Kidney (tissue), 14 donors: ENCODE data around the gene TGOLN2. TPM values are rescaled to one million over a fixed set of nuclear protein-coding genes. Genes with fewer than 3 reads are reported as not detected.
"Not testable (repeated sequence)": the region's sequence is repeated elsewhere in the genome, so short reads cannot be mapped to it uniquely, and the experiment has no call there.

ENCODE experiments used
- DNase-seq, 5 donors: peaks; one replicate each; pipeline ENCODE4 v3.0.0-alpha.2; 2013 to 2020
- FAIRE-seq: peaks from 2 replicates; lab custom pipeline; 2012; peaks lifted over from hg19 to GRCh38; lab: Jason Lieb, UNC
- H3K27ac ChIP-seq, 2 donors: one replicate each; pipeline ENCODE4 v1.7.0; 2013; ENCODE audit warnings: low read depth in 2 of 2, low read length in 2 of 2, inconsistent platforms in 1 of 2
- H3K27me3 ChIP-seq: one replicate; pipeline ENCODE4 v1.7.1; 2013; ENCODE audit warnings: low read length, inconsistent platforms; ENCODE audit not compliant: control insufficient read depth, insufficient read depth
- H3K36me3 ChIP-seq, 3 donors: one replicate each; pipeline versions ENCODE4 v1.7.0 to v1.7.1; 2013; ENCODE audit warnings: low read length in 3 of 3, control low read depth in 1 of 3, inconsistent platforms in 1 of 3; ENCODE audit not compliant: insufficient read depth in 3 of 3, control insufficient read depth in 2 of 3
- H3K4me1 ChIP-seq, 3 donors: one replicate each; pipeline versions ENCODE4 v1.7.0 to v1.7.1; 2013; ENCODE audit warnings: low read length in 3 of 3, inconsistent platforms in 1 of 3, low read depth in 1 of 3; ENCODE audit not compliant: control insufficient read depth in 2 of 3, insufficient read depth in 2 of 3
- H3K4me3 ChIP-seq, 3 donors: one replicate each; pipeline versions ENCODE4 v1.7.0 to v1.8.1; 2013; ENCODE audit warnings: low read length in 3 of 3, control low read depth in 1 of 3, inconsistent platforms in 1 of 3
- H3K9ac ChIP-seq, 3 donors: one replicate each; pipeline versions ENCODE4 v1.7.0 to v1.7.1; 2013; ENCODE audit warnings: low read length in 3 of 3, control low read depth in 1 of 3, inconsistent platforms in 1 of 3
- H3K9me3 ChIP-seq, 3 donors: one replicate each; pipeline versions ENCODE4 v1.7.0 to v1.7.1; 2013; ENCODE audit warnings: low read length in 3 of 3, control low read depth in 1 of 3, inconsistent platforms in 1 of 3; ENCODE audit not compliant: control insufficient read depth in 2 of 3, insufficient read depth in 1 of 3
- intact Hi-C: fragments of 100-400 bp; cut with DNase I; formaldehyde crosslinking; loops from one replicate; pipeline ENCODE4 v1.11.1; 2022
- polyA plus RNA-seq: library from polyadenylated mRNA; stranded (reverse); fragments of 350-450 nt; fragmentation: Illumina TruSeq; extraction: RNeasy Lipid Tissue Mini Kit (QIAGEN cat#74804); gene quantifications from one replicate; pipeline ENCODE4 v1.2.3, GENCODE V29; 2014; ENCODE audit warnings: low read depth, low replicate concordance; ENCODE audit not compliant: insufficient read depth
- total RNA-seq: library from RNA; stranded (reverse); fragmentation: NEBNext Ultra II Directional; extraction: Animal tissue kit (Norgen Biotek cat#: 25700); gene quantifications from one replicate; pipeline ENCODE4 v1.2.1, GENCODE V29; 2021
- TF ChIP-seq, protein P1 (sequence below): IDR thresholded peaks from 3 replicates; pipeline ENCODE4 v1.5.1; 2012; ENCODE audit warnings: mild to moderate bottlenecking, moderate library complexity, borderline replicate concordance; ENCODE audit not compliant: insufficient read depth; ENCODE audit errors: extremely low read depth
- donor health status: control.
- donor health status: control.
- donor health status: control.
- donor health status: control.
- donor health status: control.
- donor health status: DM: yes; HTN: yes; CAD: no.
- donor health status: Normal renal cell carcinoma (clear cell type).

Gene TGOLN2
- total and polyA plus RNA-seq, 2 donors from 2014 or later = 71.8 to 175 TPM

DNA sequence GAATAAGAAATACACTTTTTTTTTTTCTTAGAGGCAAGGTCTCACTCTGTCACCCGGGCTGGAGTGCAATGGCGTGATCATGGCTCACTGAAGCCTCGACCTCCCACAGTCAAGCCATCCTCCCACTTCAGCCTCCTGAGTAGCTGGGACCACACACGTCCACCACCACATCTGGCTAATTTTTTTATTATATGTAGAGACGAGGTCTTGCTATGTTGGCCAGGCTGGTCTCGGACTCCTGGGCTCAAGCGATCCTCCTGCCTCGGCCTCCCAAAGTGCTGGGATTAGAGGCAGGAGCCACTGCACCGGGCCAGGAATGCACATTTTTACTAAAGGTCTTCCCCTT lies 2.4 kb downstream of the TGOLN2 start:
- peak overlapping the region in 1 of 3 donors; percentile 81 for H3K9ac ChIP-seq
- TF ChIP-seq, protein P1, sequence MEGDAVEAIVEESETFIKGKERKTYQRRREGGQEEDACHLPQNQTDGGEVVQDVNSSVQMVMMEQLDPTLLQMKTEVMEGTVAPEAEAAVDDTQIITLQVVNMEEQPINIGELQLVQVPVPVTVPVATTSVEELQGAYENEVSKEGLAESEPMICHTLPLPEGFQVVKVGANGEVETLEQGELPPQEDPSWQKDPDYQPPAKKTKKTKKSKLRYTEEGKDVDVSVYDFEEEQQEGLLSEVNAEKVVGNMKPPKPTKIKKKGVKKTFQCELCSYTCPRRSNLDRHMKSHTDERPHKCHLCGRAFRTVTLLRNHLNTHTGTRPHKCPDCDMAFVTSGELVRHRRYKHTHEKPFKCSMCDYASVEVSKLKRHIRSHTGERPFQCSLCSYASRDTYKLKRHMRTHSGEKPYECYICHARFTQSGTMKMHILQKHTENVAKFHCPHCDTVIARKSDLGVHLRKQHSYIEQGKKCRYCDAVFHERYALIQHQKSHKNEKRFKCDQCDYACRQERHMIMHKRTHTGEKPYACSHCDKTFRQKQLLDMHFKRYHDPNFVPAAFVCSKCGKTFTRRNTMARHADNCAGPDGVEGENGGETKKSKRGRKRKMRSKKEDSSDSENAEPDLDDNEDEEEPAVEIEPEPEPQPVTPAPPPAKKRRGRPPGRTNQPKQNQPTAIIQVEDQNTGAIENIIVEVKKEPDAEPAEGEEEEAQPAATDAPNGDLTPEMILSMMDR = no peak
- DNase-seq (peak in 1 of 5 donors; percentile 2), FAIRE-seq (no peak)
- intact Hi-C loops = no loop called here
- H3K36me3 ChIP-seq = peaks cover 17 to 35% (median 24%) of the 10 kb centered on the region in 3 donors
- peak overlapping the region; percentile 95 to 99 for H3K27ac ChIP-seq
- peak overlapping the region; percentile 81 to 99 (median 99) for H3K4me3 ChIP-seq
- H3K27me3 ChIP-seq = no peaks in the 10 kb centered on the region
- H3K9me3 ChIP-seq = no peaks in the 10 kb centered on the region
- peaks cover 7 to 23% (median 14%) of the 10 kb centered on the region in 3 donors for H3K4me1 ChIP-seq

DNA sequence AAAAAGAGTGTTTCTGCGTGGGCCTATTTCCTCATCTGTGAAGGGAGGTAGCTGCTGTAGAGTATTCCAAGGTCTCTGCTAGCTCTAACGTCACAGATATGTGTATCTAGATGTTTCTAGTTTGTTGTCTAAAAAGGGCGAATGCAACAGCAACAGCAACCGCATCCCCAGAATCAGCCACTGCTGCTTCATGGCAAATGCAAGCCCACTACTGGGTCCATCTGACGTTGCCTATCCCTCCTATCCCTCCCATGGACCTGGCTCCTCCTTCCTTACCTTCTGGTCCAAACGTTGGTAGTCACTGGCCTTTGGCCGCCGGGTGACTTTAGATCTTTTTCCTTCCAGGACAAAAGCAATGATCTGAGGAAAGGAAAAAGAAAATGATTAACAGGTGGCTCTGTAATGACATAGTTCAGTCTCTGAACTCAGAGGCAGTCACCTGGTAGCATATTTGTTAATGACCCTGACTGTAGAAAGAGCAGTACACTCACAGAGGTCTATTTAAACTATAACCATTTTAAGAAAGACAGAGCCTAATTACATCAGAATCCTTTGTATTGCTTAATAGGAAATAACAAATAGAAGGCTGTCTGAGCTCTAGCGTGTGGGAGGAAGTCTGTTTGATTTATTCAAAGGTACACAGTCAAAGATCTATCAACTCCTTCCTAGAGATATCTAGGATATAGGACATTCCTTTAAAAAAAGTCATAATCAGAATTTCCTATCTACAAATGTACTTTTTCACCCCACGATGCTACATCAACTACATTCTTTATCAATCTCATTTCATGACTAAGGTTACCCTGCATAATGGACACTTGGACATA lies 2.9 kb downstream of the TGOLN2 start:
- peak in 3 of 5 donors; percentile 42 to 83 (median 74) for DNase-seq
- Histone ChIP-seq H3K4me3 (peak overlapping the region; percentile 24 to 99 (median 81)), H3K27me3 (no peaks in the 10 kb centered on the region), H3K9me3 (no peaks in the 10 kb centered on the region), H3K4me1 (peaks cover 7 to 23% (median 14%) of the 10 kb centered on the region in 3 donors), H3K9ac (peak overlapping the region in 1 of 3 donors; percentile 81), H3K36me3 (peaks cover 17 to 35% (median 27%) of the 10 kb centered on the region in 3 donors), H3K27ac (peak overlapping the region; percentile 95 to 99)
- TF ChIP-seq, protein P1 = no peak
- FAIRE-seq = peak; percentile 88
- intact Hi-C loops = no loop called here

DNA sequence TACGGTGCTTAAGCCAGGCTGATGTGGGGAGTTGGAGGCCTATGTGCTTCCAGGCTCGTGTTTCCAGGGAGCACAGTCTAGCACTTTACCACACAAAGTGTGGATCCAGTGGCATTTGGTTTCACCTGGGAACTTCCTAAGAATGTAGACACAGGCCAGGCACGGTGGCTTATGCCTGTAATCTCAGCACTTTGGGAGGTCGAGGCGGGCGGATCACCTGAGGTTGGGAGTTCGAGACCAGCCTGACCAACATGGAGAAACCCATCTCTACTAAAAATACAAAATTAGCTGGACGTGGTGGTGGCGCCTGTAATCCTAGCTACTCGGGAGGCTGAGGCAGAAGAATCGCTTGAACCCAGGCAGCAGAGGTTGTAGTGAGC lies 3.8 kb downstream of the TGOLN2 start:
- H3K9ac ChIP-seq, H3K9me3 ChIP-seq, H3K4me3 ChIP-seq, intact Hi-C loops, FAIRE-seq, DNase-seq, H3K27me3 ChIP-seq: not testable (repeated sequence)
- Histone ChIP-seq H3K27ac (peak overlapping the region in 1 of 2 donors; percentile 15), H3K4me1 (peaks cover 7 to 23% (median 14%) of the 10 kb centered on the region in 3 donors), H3K36me3 (peaks cover 17 to 35% (median 30%) of the 10 kb centered on the region in 3 donors)

DNA sequence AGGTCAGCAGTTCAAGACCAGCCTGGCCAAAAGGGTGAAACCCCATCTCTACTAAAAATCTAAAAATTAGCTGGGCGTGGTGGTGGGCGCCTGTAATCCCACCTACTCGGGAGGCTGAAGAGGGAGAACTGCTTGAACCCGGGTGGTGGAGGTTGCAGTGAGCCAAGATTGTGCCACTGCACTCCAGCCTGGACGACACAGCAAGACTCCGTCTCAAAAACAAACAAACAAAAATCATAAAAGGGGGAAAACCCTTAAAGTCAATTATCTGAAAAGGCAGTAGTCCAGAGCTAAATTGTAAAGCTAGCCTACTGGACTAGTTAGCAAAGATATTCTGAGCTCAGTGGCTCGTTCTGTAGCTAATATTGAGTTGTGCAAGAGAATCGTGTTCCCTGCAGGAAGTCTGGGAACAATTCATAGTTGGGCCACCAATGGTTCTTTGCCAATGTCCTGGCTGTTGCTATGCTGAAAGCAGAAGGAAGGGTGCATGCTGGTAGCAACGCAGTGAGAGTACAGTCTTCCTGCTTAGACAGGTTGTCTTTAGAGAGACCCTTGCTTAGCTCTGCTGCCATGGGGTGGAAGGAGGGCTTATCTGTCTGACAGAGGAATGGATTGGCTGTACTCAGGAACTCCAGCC lies 4.3 kb downstream of the TGOLN2 start:
- H3K4me1 ChIP-seq = peaks cover 7 to 27% (median 14%) of the 10 kb centered on the region in 3 donors
- peaks cover 17 to 39% (median 30%) of the 10 kb centered on the region in 3 donors for H3K36me3 ChIP-seq
- no peaks in the 10 kb centered on the region for H3K9me3 ChIP-seq
- intact Hi-C loops = no loop called here
- H3K9ac ChIP-seq = no peak overlapping the region
- FAIRE-seq = no peak
- peak overlapping the region in 1 of 2 donors; percentile 15 for H3K27ac ChIP-seq
- H3K27me3 ChIP-seq = no peaks in the 10 kb centered on the region
- H3K4me3 ChIP-seq = peak overlapping the region in 1 of 3 donors; percentile 12
- no peak for DNase-seq
- TF ChIP-seq, protein P1 = no peak
